ENCODE measurements around the gene RNF220. TPM values are rescaled to one million over a fixed set of nuclear protein-coding genes. Genes with fewer than 3 reads are reported as not detected.

The RNF220 gene
- total and polyA plus RNA-seq, 9 of the 15 experiments (the other 6 are each of a cell fraction or from before 2014, with no cell fraction given), result 5.1 to 117 (median 66.9) TPM

- Histone ChIP-seq H3K9me1 (ENCODE audit: control insufficient read depth, insufficient read depth, low read length) (no peaks in the 10 kb centered on the region), H3K4me1 (replicated peaks in 1 of 2; ENCODE audit: control insufficient read depth in 2 of 2, insufficient read depth in 2 of 2, low read length in 2 of 2) (no peaks in the 10 kb centered on the region), H3K9ac (ENCODE audit: insufficient read depth in 1 of 2, low read depth in 2 of 2, low read length in 2 of 2) (no peak overlapping the region), H3K36me3 (ENCODE audit: control insufficient read depth, insufficient read depth, low read length) (no peaks in the 10 kb centered on the region), H4K20me1 (replicated peaks; ENCODE audit: control insufficient read depth, insufficient read depth, low read length) (no peaks in the 10 kb centered on the region), H3K27ac (ENCODE audit: extremely low read depth, low read depth, low read length) (no peak overlapping the region), H3K27me3 (ENCODE audit: control insufficient read depth in 2 of 2, insufficient read depth in 2 of 2, low read length in 2 of 2) (peaks cover 33 to 43% of the 10 kb centered on the region in 2 experiments), H2AFZ (ENCODE audit: low read depth, low read length) (no peak overlapping the region), H3K4me2 (ENCODE audit: insufficient read depth, low read length) (no peak overlapping the region), H3K9me3 (replicated peaks; ENCODE audit: control insufficient read depth, insufficient read depth, low read depth, low read length) (no peaks in the 10 kb centered on the region), H3K4me3 (no peak overlapping the region), H3K79me2 (ENCODE audit: control insufficient read depth, insufficient read depth, low read length) (no peaks in the 10 kb centered on the region)
- FAIRE-seq (no peak), ATAC-seq (no peak), DNase-seq (ENCODE audit: extremely low read depth in 1 of 4, low spot score in 3 of 4) (no peak)
- ChIA-PET POLR2A (interaction anchor here (0.6 kb wide), 1 partner anchor 53 kb away, joined by 5 read pairs; no protein-coding TSS in a partner anchor), CTCF (ENCODE audit: low intra/inter-chr PET ratio) (no interaction called here)
- BruUV-seq (replicated peaks), result no TSS peak
- TF ChIP-seq, protein P1, sequence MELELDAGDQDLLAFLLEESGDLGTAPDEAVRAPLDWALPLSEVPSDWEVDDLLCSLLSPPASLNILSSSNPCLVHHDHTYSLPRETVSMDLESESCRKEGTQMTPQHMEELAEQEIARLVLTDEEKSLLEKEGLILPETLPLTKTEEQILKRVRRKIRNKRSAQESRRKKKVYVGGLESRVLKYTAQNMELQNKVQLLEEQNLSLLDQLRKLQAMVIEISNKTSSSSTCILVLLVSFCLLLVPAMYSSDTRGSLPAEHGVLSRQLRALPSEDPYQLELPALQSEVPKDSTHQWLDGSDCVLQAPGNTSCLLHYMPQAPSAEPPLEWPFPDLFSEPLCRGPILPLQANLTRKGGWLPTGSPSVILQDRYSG (tag; conservative IDR thresholded peaks at IDR 0.05; ENCODE audit: low read depth), result no peak
- no peak for TF ChIP-seq HLTF (IDR thresholded peaks at IDR 0.05)
- TF ChIP-seq CEBPG (CRISPR knock-in tag; IDR thresholded peaks at IDR 0.05), result no peak
- TF ChIP-seq CEBPG (tag; conservative IDR thresholded peaks at IDR 0.05 in 1 of 2, IDR thresholded peaks at IDR 0.05 in 1 of 2), result no peak
- TF ChIP-seq ARID2 (IDR thresholded peaks at IDR 0.05), result no peak
- TF ChIP-seq ERF (CRISPR knock-in tag; IDR thresholded peaks at IDR 0.05), result no peak
- no peak for TF ChIP-seq EHMT2 (IDR thresholded peaks at IDR 0.05)
- no peak for TF ChIP-seq ADNP (tag; IDR thresholded peaks at IDR 0.05)
- no peak for TF ChIP-seq ELF2 (CRISPR knock-in tag; IDR thresholded peaks at IDR 0.05)
- WGBS (ENCODE audit: insufficient coverage, low coverage, missing lambda C conversion rate), result 45% methylated on average over 3 of the region's 3 CpGs
- intact Hi-C loops (cut with micrococcal nuclease), result no loop called here
- in situ Hi-C loops (cut with MboI), result no loop called here
Observed at GRCh38 chr1:44682883-44683265, 277.8 kb downstream of the RNF220 start.

All from K562 (cell line).